HepG2 (cell line): Measurements from ENCODE around the gene NPFFR1. TPM values are rescaled to one million over a fixed set of nuclear protein-coding genes. Genes with fewer than 3 reads are reported as not detected.
A peak's percentile ranks its signal among the peaks of the same experiment; 100 is the strongest.

Experiments
- CHCHD3 ChIP-seq: sonication (generic); formaldehyde crosslinking; IDR thresholded peaks from 2 replicates; pipeline ENCODE4 v1.8.0; 2022; ENCODE audit warnings: mild to moderate bottlenecking, missing genetic modification reagents, moderate library complexity
- CREB1 ChIP-seq, 2 experiments: fragments of 450-650 bp in 1 of 2; IDR thresholded peaks; 2 replicates each; pipeline ENCODE4 v1.6.1; 2016 to 2017; ENCODE audit warnings: control low read depth in 1 of 2, mild to moderate bottlenecking in 1 of 2, missing compliant biosample characterization in 1 of 2, missing genetic modification characterization in 1 of 2
- DR1 ChIP-seq: sonication (generic); formaldehyde crosslinking; IDR thresholded peaks from 2 replicates; pipeline ENCODE4 v1.8.0; 2021; ENCODE audit warnings: mild to moderate bottlenecking, missing genetic modification reagents, inconsistent platforms
- HDAC2 ChIP-seq: sonication (generic); formaldehyde crosslinking; IDR thresholded peaks from 2 replicates; pipeline ENCODE4 v1.4.0; 2020; ENCODE audit warnings: missing genetic modification reagents
- MLLT10 ChIP-seq: sonication (generic); formaldehyde crosslinking; IDR thresholded peaks from 2 replicates; pipeline ENCODE4 v1.4.0; 2020; ENCODE audit warnings: missing genetic modification reagents
- PHB2 ChIP-seq: fragments of 450-650 bp; IDR thresholded peaks from 2 replicates; pipeline ENCODE4 v1.6.1; 2018; ENCODE audit not compliant: partially characterized antibody
- PHF20 ChIP-seq: sonication (generic); formaldehyde crosslinking; IDR thresholded peaks from 2 replicates; pipeline ENCODE4 v1.5.0; 2020; ENCODE audit warnings: mild to moderate bottlenecking, missing genetic modification reagents
- PRDM15 ChIP-seq: sonication (generic); formaldehyde crosslinking; IDR thresholded peaks from 2 replicates; pipeline ENCODE4 v1.4.0; 2020; ENCODE audit warnings: missing genetic modification reagents
- RBFOX2 ChIP-seq: fragments of 200-400 bp; formaldehyde crosslinking; IDR thresholded peaks from 2 replicates; pipeline ENCODE4 v1.6.1; 2017; ENCODE audit warnings: low read depth, mild to moderate bottlenecking, low read length
- SCMH1 ChIP-seq: sonication (generic); formaldehyde crosslinking; IDR thresholded peaks from 2 replicates; pipeline ENCODE4 v1.9.0; 2021; ENCODE audit warnings: missing genetic modification reagents, mild to moderate bottlenecking, borderline replicate concordance
- TRIM24 ChIP-seq: sonication (generic); formaldehyde crosslinking; IDR thresholded peaks from 2 replicates; pipeline ENCODE4 v1.8.0; 2022; ENCODE audit warnings: mild to moderate bottlenecking, missing genetic modification reagents
- ZBTB34 ChIP-seq: sonication (generic); formaldehyde crosslinking; IDR thresholded peaks from 2 replicates; pipeline ENCODE4 v1.8.0; 2022; ENCODE audit warnings: mild to moderate bottlenecking, missing genetic modification reagents
- ZFP62 ChIP-seq: sonication (generic); formaldehyde crosslinking; IDR thresholded peaks from 2 replicates; pipeline ENCODE4 v1.4.0; 2020; ENCODE audit warnings: missing genetic modification reagents
- ZNF256 ChIP-seq: sonication (generic); formaldehyde crosslinking; conservative IDR thresholded peaks from 2 replicates; pipeline ENCODE4 v1.4.0; 2020; ENCODE audit warnings: missing genetic modification reagents
- ZNF460 ChIP-seq: sonication (generic); formaldehyde crosslinking; IDR thresholded peaks from 2 replicates; pipeline ENCODE4 v1.5.1; 2020; ENCODE audit warnings: missing genetic modification reagents, mild to moderate bottlenecking, borderline replicate concordance
- ZNF709 ChIP-seq: sonication (generic); formaldehyde crosslinking; IDR thresholded peaks from 2 replicates; pipeline ENCODE4 v1.5.0; 2020; ENCODE audit warnings: mild to moderate bottlenecking, missing genetic modification reagents
- ZSCAN25 ChIP-seq: sonication (generic); formaldehyde crosslinking; IDR thresholded peaks from 2 replicates; pipeline ENCODE4 v1.8.0; 2022; ENCODE audit warnings: mild to moderate bottlenecking, missing genetic modification reagents
- polyA plus RNA-seq, 8 experiments: library from polyadenylated mRNA; depleted of rRNA in 3 of 8; stranded (reverse) in 7 of 8; unstranded in 1 of 8; fragments of >200 nt; fragmentation: Illumina TruSeq in 4 of 8; extraction: Trizol in 4 of 8; gene quantifications; 2 replicates each; pipeline versions ENCODE4 v1.2.1 to v1.2.3, GENCODE V29; 2011 to 2016; ENCODE audit warnings: low read depth in 4 of 8, missing spikeins in 1 of 8, mixed read lengths in 1 of 8; ENCODE audit not compliant: insufficient read depth in 1 of 8
- total RNA-seq, 5 experiments: library from RNA; depleted of rRNA; stranded (reverse); fragments of >200 nt; fragmentation: Illumina TruSeq; extraction: Trizol; gene quantifications; 2 replicates each; pipeline ENCODE4 v1.2.3, GENCODE V29; 2016; ENCODE audit warnings: low read depth in 1 of 5
- TF ChIP-seq, protein P1 (sequence below): sonication (generic); formaldehyde crosslinking; IDR thresholded peaks from 2 replicates; pipeline ENCODE4 v1.5.0; 2020; ENCODE audit warnings: mild to moderate bottlenecking, missing genetic modification reagents
- TF ChIP-seq, protein P2 (sequence below): sonication (generic); formaldehyde crosslinking; IDR thresholded peaks from 2 replicates; pipeline ENCODE4 v1.9.0; 2022; ENCODE audit warnings: missing genetic modification reagents, mild to moderate bottlenecking, borderline replicate concordance
- TF ChIP-seq, protein P3 (sequence below): IDR thresholded peaks from 2 replicates; pipeline ENCODE4 v1.6.1; 2016; ENCODE audit warnings: mild to moderate bottlenecking

Gene NPFFR1
- total and polyA plus RNA-seq, 2 of the 13 experiments (the other 11 are each of a cell fraction or from before 2014, with no cell fraction given), result under 0.01 TPM; not detected in 1

GRCh38 chr10:70222340-70222794 is 61.4 kb downstream of the NPFFR1 start (continued):
- TF ChIP-seq, protein P1, sequence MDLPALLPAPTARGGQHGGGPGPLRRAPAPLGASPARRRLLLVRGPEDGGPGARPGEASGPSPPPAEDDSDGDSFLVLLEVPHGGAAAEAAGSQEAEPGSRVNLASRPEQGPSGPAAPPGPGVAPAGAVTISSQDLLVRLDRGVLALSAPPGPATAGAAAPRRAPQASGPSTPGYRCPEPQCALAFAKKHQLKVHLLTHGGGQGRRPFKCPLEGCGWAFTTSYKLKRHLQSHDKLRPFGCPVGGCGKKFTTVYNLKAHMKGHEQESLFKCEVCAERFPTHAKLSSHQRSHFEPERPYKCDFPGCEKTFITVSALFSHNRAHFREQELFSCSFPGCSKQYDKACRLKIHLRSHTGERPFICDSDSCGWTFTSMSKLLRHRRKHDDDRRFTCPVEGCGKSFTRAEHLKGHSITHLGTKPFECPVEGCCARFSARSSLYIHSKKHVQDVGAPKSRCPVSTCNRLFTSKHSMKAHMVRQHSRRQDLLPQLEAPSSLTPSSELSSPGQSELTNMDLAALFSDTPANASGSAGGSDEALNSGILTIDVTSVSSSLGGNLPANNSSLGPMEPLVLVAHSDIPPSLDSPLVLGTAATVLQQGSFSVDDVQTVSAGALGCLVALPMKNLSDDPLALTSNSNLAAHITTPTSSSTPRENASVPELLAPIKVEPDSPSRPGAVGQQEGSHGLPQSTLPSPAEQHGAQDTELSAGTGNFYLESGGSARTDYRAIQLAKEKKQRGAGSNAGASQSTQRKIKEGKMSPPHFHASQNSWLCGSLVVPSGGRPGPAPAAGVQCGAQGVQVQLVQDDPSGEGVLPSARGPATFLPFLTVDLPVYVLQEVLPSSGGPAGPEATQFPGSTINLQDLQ (CRISPR knock-in tag), result no peak
- TF ChIP-seq, protein P2, sequence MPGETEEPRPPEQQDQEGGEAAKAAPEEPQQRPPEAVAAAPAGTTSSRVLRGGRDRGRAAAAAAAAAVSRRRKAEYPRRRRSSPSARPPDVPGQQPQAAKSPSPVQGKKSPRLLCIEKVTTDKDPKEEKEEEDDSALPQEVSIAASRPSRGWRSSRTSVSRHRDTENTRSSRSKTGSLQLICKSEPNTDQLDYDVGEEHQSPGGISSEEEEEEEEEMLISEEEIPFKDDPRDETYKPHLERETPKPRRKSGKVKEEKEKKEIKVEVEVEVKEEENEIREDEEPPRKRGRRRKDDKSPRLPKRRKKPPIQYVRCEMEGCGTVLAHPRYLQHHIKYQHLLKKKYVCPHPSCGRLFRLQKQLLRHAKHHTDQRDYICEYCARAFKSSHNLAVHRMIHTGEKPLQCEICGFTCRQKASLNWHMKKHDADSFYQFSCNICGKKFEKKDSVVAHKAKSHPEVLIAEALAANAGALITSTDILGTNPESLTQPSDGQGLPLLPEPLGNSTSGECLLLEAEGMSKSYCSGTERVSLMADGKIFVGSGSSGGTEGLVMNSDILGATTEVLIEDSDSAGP (CRISPR knock-in tag), result no peak
- no peak for TF ChIP-seq PHF20 (CRISPR knock-in tag)
- TF ChIP-seq HDAC2 (CRISPR knock-in tag), result no peak
- TF ChIP-seq ZNF256, result no peak
- TF ChIP-seq SCMH1 (CRISPR knock-in tag), result no peak
- TF ChIP-seq PRDM15, result no peak
- TF ChIP-seq RBFOX2, result no peak
- no peak for TF ChIP-seq TRIM24 (CRISPR knock-in tag)
- no peak for TF ChIP-seq ZBTB34
- TF ChIP-seq PHB2, result no peak
- TF ChIP-seq ZNF709 (CRISPR knock-in tag), result no peak
- no peak for TF ChIP-seq ZSCAN25 (CRISPR knock-in tag)
- no peak for TF ChIP-seq DR1
- no peak for TF ChIP-seq CREB1 (IDR thresholded peaks at IDR 0.05)
- peak; percentile 36; the same call in 1 of the 2 replicates for TF ChIP-seq CREB1 (CRISPR knock-in tag; IDR thresholded peaks at IDR 0.05)
- TF ChIP-seq, protein P3, sequence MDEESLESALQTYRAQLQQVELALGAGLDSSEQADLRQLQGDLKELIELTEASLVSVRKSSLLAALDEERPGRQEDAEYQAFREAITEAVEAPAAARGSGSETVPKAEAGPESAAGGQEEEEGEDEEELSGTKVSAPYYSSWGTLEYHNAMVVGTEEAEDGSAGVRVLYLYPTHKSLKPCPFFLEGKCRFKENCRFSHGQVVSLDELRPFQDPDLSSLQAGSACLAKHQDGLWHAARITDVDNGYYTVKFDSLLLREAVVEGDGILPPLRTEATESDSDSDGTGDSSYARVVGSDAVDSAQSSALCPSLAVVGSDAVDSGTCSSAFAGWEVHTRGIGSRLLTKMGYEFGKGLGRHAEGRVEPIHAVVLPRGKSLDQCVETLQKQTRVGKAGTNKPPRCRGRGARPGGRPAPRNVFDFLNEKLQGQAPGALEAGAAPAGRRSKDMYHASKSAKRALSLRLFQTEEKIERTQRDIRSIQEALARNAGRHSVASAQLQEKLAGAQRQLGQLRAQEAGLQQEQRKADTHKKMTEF, result no peak
- no peak for TF ChIP-seq MLLT10 (CRISPR knock-in tag)
- no peak for TF ChIP-seq ZNF460 (CRISPR knock-in tag)
- TF ChIP-seq ZFP62 (CRISPR knock-in tag), result no peak
- no peak for TF ChIP-seq CHCHD3 (CRISPR knock-in tag)
- TF ChIP-seq, all 625 proteins: peak for 8
